ENCODE data around the gene TRIM2. TPM values are rescaled to one million over a fixed set of nuclear protein-coding genes. Genes with fewer than 3 reads are reported as not detected.

TRIM2 gene
- polyA plus RNA-seq, 3 donors: 0.50 to 0.96 (median 0.76) TPM

DNA sequence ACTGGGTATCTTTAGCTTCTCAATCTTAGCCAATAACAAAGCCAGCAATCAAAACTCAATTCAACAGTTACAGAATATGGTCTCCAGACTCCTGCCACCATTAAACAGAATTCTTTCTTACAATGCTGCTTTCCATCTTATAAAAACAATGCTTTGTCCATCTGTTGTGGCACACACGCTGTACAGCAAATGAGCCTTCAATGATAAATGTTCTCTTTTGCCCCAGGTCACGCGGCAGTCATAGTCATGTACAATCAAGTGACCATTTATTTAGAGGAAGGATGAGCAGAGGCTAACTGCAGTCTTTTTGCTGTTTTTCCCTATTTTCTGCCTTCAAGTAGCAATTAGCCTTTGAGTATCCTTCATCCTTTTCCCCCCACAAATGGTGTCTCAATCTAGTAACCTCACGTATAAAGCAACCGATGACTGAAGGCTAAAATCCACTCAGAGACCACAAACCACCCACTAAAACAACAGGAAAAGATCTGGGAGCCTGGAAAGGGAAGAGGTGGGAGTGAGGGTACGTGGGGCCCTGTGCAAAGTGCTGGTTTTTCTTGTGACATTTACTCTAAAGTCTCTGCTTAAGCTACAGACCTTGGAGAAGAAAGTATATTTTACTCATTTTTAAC, 24.4 kb downstream of the TRIM2 start:
- H3K4me3 Mint-ChIP-seq: no peak overlapping the region
- Histone ChIP-seq H3K9ac (ENCODE audit: insufficient read depth, low read length, poor library complexity, severe bottlenecking) (no peak overlapping the region), H3K79me2 (ENCODE audit: insufficient read depth, low read length) (no peaks in the 10 kb centered on the region), H3K27me3 (ENCODE audit: control insufficient read depth in 2 of 2, insufficient read depth in 2 of 2, low read length in 2 of 2) (peaks cover 0 to 1% of the 10 kb centered on the region in 2 donors), H2AFZ (ENCODE audit: insufficient read depth, low read depth, low read length, poor library complexity, severe bottlenecking) (no peak overlapping the region), H3K27ac (ENCODE audit: low read depth in 1 of 2, low read length in 2 of 2) (no peak overlapping the region), H3K4me2 (replicated peaks; ENCODE audit: extremely low read depth, low read length, poor library complexity, severe bottlenecking) (no peak overlapping the region), H3K36me3 (replicated peaks in 1 of 2; ENCODE audit: control insufficient read depth in 1 of 2, insufficient read depth in 2 of 2, low read length in 2 of 2) (peaks cover 0 to 5% of the 10 kb centered on the region in 2 donors), H3K4me3 (replicated peaks in 1 of 3; ENCODE audit: low read depth in 2 of 3, low read length in 3 of 3) (no peak overlapping the region), H3K9me3 (replicated peaks in 1 of 2; ENCODE audit: control insufficient read depth in 1 of 2, insufficient read depth in 1 of 2, low read length in 2 of 2) (peaks cover 0 to 14% of the 10 kb centered on the region in 2 donors), H4K20me1 (ENCODE audit: insufficient read depth, low read length) (no peaks in the 10 kb centered on the region), H3K4me1 (ENCODE audit: control insufficient read depth in 1 of 2, insufficient read depth in 2 of 2, low read length in 2 of 2) (peaks cover 6 to 9% of the 10 kb centered on the region in 2 donors)
- DNase-seq: no peak
- H3K27me3 Mint-ChIP-seq (ENCODE audit: low read depth in 3 of 3): peaks cover 10 to 12% (median 12%) of the 10 kb centered on the region in 3 donors
- intact Hi-C loops (cut with micrococcal nuclease): no loop called here
- TF ChIP-seq CTCF (IDR thresholded peaks at IDR 0.05): no peak
- H3K27ac Mint-ChIP-seq: no peak overlapping the region
- H3K9me3 Mint-ChIP-seq: peaks cover 10 to 22% (median 17%) of the 10 kb centered on the region in 7 donors
- WGBS (ENCODE audit: insufficient coverage): 80% methylated on average over 2 of the region's 6 CpGs
- H3K36me3 Mint-ChIP-seq: peaks cover 6 to 9% of the 10 kb centered on the region in 2 donors
- H3K4me1 Mint-ChIP-seq: peaks cover 13% of the 10 kb centered on the region

GRCh38 chr4:153229545-153229944, 25.3 kb downstream of the TRIM2 start:
- H3K4me3 Mint-ChIP-seq: no peak overlapping the region
- no peak for DNase-seq

More at GRCh38 chr4:153229545-153229944, 25.3 kb downstream of the TRIM2 start:
- Histone ChIP-seq H3K9me3 (replicated peaks in 1 of 2; ENCODE audit: control insufficient read depth in 1 of 2, insufficient read depth in 1 of 2, low read length in 2 of 2) (peaks cover 0 to 9% of the 10 kb centered on the region in 2 donors), H4K20me1 (ENCODE audit: insufficient read depth, low read length) (no peaks in the 10 kb centered on the region), H3K4me3 (replicated peaks in 1 of 3; ENCODE audit: low read depth in 2 of 3, low read length in 3 of 3) (no peak overlapping the region), H3K4me2 (replicated peaks; ENCODE audit: extremely low read depth, low read length, poor library complexity, severe bottlenecking) (no peak overlapping the region), H2AFZ (ENCODE audit: insufficient read depth, low read depth, low read length, poor library complexity, severe bottlenecking) (no peak overlapping the region), H3K27ac (ENCODE audit: low read depth in 1 of 2, low read length in 2 of 2) (no peak overlapping the region), H3K27me3 (ENCODE audit: control insufficient read depth in 2 of 2, insufficient read depth in 2 of 2, low read length in 2 of 2) (no peaks in the 10 kb centered on the region), H3K9ac (ENCODE audit: insufficient read depth, low read length, poor library complexity, severe bottlenecking) (no peak overlapping the region), H3K4me1 (ENCODE audit: control insufficient read depth in 1 of 2, insufficient read depth in 2 of 2, low read length in 2 of 2) (peaks cover 6 to 10% of the 10 kb centered on the region in 2 donors), H3K79me2 (ENCODE audit: insufficient read depth, low read length) (no peaks in the 10 kb centered on the region), H3K36me3 (replicated peaks in 1 of 2; ENCODE audit: control insufficient read depth in 1 of 2, insufficient read depth in 2 of 2, low read length in 2 of 2) (peaks cover 0 to 5% of the 10 kb centered on the region in 2 donors)
- 100% methylated on average over 2 of the region's 5 CpGs for WGBS (ENCODE audit: insufficient coverage)
- Mint-ChIP-seq H3K9me3 (peaks cover 7 to 16% (median 12%) of the 10 kb centered on the region in 7 donors), H3K36me3 (peaks cover 4 to 6% of the 10 kb centered on the region in 2 donors), H3K27ac (no peak overlapping the region), H3K27me3 (ENCODE audit: low read depth in 3 of 3) (peaks cover 6 to 9% (median 7%) of the 10 kb centered on the region in 3 donors), H3K4me1 (peaks cover 13% of the 10 kb centered on the region)
- TF ChIP-seq CTCF (IDR thresholded peaks at IDR 0.05): no peak
- intact Hi-C loops (cut with micrococcal nuclease): no loop called here

Measured in CD14-positive monocyte (primary cell).